GM12878 (cell line): ENCODE results near the gene IRF2BP1. TPM values are rescaled to one million over a fixed set of nuclear protein-coding genes. Genes with fewer than 3 reads are reported as not detected.

Experiments
- ASH2L ChIP-seq: fragments of 300-600, 200-600 bp; sonication (generic); IDR thresholded peaks from 2 replicates; pipeline ENCODE4 v1.6.1; 2017; ENCODE audit warnings: low read depth, mild to moderate bottlenecking, borderline replicate concordance
- ATF3 ChIP-seq: IDR thresholded peaks from 2 replicates; pipeline ENCODE4 v1.6.1; 2011; ENCODE audit warnings: low read depth, mild to moderate bottlenecking, low read length, moderate library complexity, borderline replicate concordance; ENCODE audit errors: extremely low read depth
- BACH1 ChIP-seq: fragments of 450-650 bp; IDR thresholded peaks from 2 replicates; pipeline ENCODE4 v1.6.1; 2017; ENCODE audit warnings: mild to moderate bottlenecking, borderline replicate concordance
- BHLHE40 ChIP-seq, 2 experiments: fragments of 450-650 bp in 1 of 2; IDR thresholded peaks; 2 replicates each; pipeline ENCODE4 v1.6.1; 2011 to 2017; ENCODE audit warnings: low read depth in 2 of 2, borderline replicate concordance in 1 of 2, improper control_type of control experiment in 1 of 2, low read length in 1 of 2, mild to moderate bottlenecking in 1 of 2
- BMI1 ChIP-seq: fragments of 450-650 bp; IDR thresholded peaks from 2 replicates; pipeline ENCODE4 v1.6.1; 2016; ENCODE audit warnings: mild to moderate bottlenecking, moderate library complexity, borderline replicate concordance
- ELK1 ChIP-seq: IDR thresholded peaks from 2 replicates; pipeline ENCODE4 v1.6.1; 2012; ENCODE audit warnings: low read depth, low read length, improper control_type of control experiment
- EP300 ChIP-seq, 2 experiments: fragments of 150-350 bp in 1 of 2; IDR thresholded peaks; 2 replicates each; pipeline ENCODE4 v1.6.1; 2011 to 2012; ENCODE audit warnings: low read depth in 2 of 2, low read length in 2 of 2, borderline replicate concordance in 1 of 2, improper control_type of control experiment in 1 of 2, inconsistent platforms in 1 of 2; ENCODE audit not compliant: control insufficient read depth in 1 of 2
- GATAD2B ChIP-seq: fragments of 450-650 bp; conservative IDR thresholded peaks from 2 replicates; pipeline ENCODE4 v1.6.1; 2017; ENCODE audit warnings: low read depth, mild to moderate bottlenecking, moderate library complexity
- HDAC6 ChIP-seq: fragments of 200-600 bp; sonication (generic); IDR thresholded peaks from one replicate; pipeline ENCODE4 v1.8.0; 2017; ENCODE audit warnings: antibody characterized with exemption; ENCODE audit not compliant: unreplicated experiment
- HDGF ChIP-seq: fragments of 450-650 bp; IDR thresholded peaks from 2 replicates; pipeline ENCODE4 v1.6.1; 2016; ENCODE audit warnings: antibody characterized with exemption
- IKZF1 ChIP-seq: fragments of 450-650 bp; conservative IDR thresholded peaks from 2 replicates; pipeline ENCODE4 v1.6.1; 2017; ENCODE audit warnings: antibody characterized with exemption, mild to moderate bottlenecking
- IKZF2 ChIP-seq, 2 experiments: fragments of 450-650 bp; IDR thresholded peaks; 2 replicates each; pipeline ENCODE4 v1.6.1; 2017; ENCODE audit warnings: mild to moderate bottlenecking in 2 of 2, moderate library complexity in 2 of 2
- IRF3 ChIP-seq: fragments of 450-650 bp; IDR thresholded peaks from 2 replicates; pipeline ENCODE4 v1.6.1; 2014; ENCODE audit warnings: mild to moderate bottlenecking
- KDM1A ChIP-seq: fragments of 200-600 bp; sonication (generic); IDR thresholded peaks from 2 replicates; pipeline ENCODE4 v1.6.1; 2016; ENCODE audit warnings: borderline replicate concordance
- NFXL1 ChIP-seq: fragments of 450-650 bp; IDR thresholded peaks from 2 replicates; pipeline ENCODE4 v1.6.1; 2017; ENCODE audit warnings: antibody characterized with exemption, mild to moderate bottlenecking, borderline replicate concordance
- NKRF ChIP-seq: fragments of 450-650 bp; conservative IDR thresholded peaks from 2 replicates; pipeline ENCODE4 v1.6.1; 2017; ENCODE audit warnings: mild to moderate bottlenecking, moderate library complexity
- NRF1 ChIP-seq: conservative IDR thresholded peaks from 2 replicates; pipeline ENCODE4 v1.6.1; 2011; ENCODE audit warnings: mild to moderate bottlenecking, low read depth, low read length, improper control_type of control experiment
- PAX8 ChIP-seq: fragments of 450-650 bp; IDR thresholded peaks from 2 replicates; pipeline ENCODE4 v1.6.1; 2017; ENCODE audit warnings: mild to moderate bottlenecking, moderate library complexity
- POLR2A ChIP-seq: IDR thresholded peaks from 2 replicates; pipeline ENCODE4 v1.6.1; 2011; ENCODE audit warnings: low read depth, mild to moderate bottlenecking, low read length
- RELB ChIP-seq: fragments of 450-650 bp; IDR thresholded peaks from 2 replicates; pipeline ENCODE4 v1.6.1; 2017; ENCODE audit warnings: low read depth, mild to moderate bottlenecking, moderate library complexity
- SIN3A ChIP-seq: IDR thresholded peaks from 2 replicates; pipeline ENCODE4 v1.6.1; 2012; ENCODE audit warnings: low read depth, low read length, improper control_type of control experiment
- SP1 ChIP-seq: IDR thresholded peaks from one replicate; pipeline ENCODE4 v1.6.1; 2011; ENCODE audit warnings: low read depth, low read length
- STAT1 ChIP-seq: fragments of 450-650 bp; conservative IDR thresholded peaks from 2 replicates; pipeline ENCODE4 v1.6.1; 2014; ENCODE audit warnings: antibody characterized with exemption, mild to moderate bottlenecking
- polyA plus RNA-seq, 11 experiments: library from polyadenylated mRNA; depleted of rRNA in 4 of 11; unstranded in 6 of 11; stranded (reverse) in 5 of 11; fragments of >200 nt; fragmentation: Nextera tagmentation in 4 of 11; fragmentation: Illumina TruSeq in 1 of 11; extraction: Ambion mirVana in 4 of 11; extraction: Trizol in 1 of 11; gene quantifications; 1 replicate in 1 of 11; 2 replicates in 10 of 11; pipeline versions ENCODE4 v1.2.1 to v1.2.3, GENCODE V29; 2011 to 2016; ENCODE audit warnings: inconsistent platforms in 2 of 11, missing spikeins in 2 of 11, low read depth in 1 of 11
- total RNA-seq, 4 experiments: library from RNA; depleted of rRNA in 3 of 4; stranded (reverse); fragments of >200 nt in 3 of 4; fragmentation: Illumina TruSeq in 1 of 4; extraction: Trizol in 1 of 4; gene quantifications; 2 replicates each; pipeline versions ENCODE4 v1.2.1 to v1.2.3, GENCODE V29; 2013 to 2021

The IRF2BP1 gene
- total and polyA plus RNA-seq, 10 of the 15 experiments (the other 5 are each of a cell fraction or from before 2014, with no cell fraction given): 0.31 to 24.4 (median 4.4) TPM

- TF ChIP-seq BHLHE40 (IDR thresholded peaks at IDR 0.05; ENCODE audit: borderline replicate concordance in 1 of 2, low read depth in 2 of 2, low read length in 1 of 2) (peak; percentile 19 to 48; a peak in 2 of 4 replicates), ELK1 (no peak), EP300 (IDR thresholded peaks at IDR 0.05; ENCODE audit: borderline replicate concordance in 1 of 2, control insufficient read depth in 1 of 2, low read depth in 2 of 2, low read length in 2 of 2) (no peak), IKZF1 (peak; percentile 100), IKZF2 (IDR thresholded peaks at IDR 0.05) (peak in 1 of 2 experiments; percentile 31; a peak in 2 of 4 replicates), NKRF (peak; percentile 46; the same call in 1 of the 2 replicates), HDAC6 (no peak), HDGF (no peak; the same call in 1 of the 2 replicates), POLR2A (peak; percentile 84), NRF1 (peak; percentile 98), NFXL1 (no peak), IRF3 (no peak; the same call in 1 of the 2 replicates), KDM1A (no peak), RELB (0 out of 2 replicates have a peak, but pooled peaks have one; percentile 37), BMI1 (peak; percentile 94), GATAD2B (peak; percentile 53), ATF3 (no peak), SIN3A (peak; percentile 72; the same call in 1 of the 2 replicates), BACH1 (0 out of 2 replicates have a peak, but pooled peaks have one; percentile 30), PAX8 (no peak), ASH2L (no peak), SP1 (peak; percentile 61), STAT1 (0 out of 2 replicates have a peak, but pooled peaks have one; percentile 64)
Measured at GRCh38 chr19:45902651-45903625, 17.0 kb upstream of the IRF2BP1 start (continued).
